ENCODE measurements around the gene SRPK2. TPM values are rescaled to one million over a fixed set of nuclear protein-coding genes. Genes with fewer than 3 reads are reported as not detected.
"Not testable (repeated sequence)": the region's sequence is repeated elsewhere in the genome, so short reads cannot be mapped to it uniquely, and the experiment has no call there.

Gene SRPK2
- total RNA-seq, 4 donors from 2014 or later = 37.1 to 48.1 (median 46.3) TPM

DNA sequence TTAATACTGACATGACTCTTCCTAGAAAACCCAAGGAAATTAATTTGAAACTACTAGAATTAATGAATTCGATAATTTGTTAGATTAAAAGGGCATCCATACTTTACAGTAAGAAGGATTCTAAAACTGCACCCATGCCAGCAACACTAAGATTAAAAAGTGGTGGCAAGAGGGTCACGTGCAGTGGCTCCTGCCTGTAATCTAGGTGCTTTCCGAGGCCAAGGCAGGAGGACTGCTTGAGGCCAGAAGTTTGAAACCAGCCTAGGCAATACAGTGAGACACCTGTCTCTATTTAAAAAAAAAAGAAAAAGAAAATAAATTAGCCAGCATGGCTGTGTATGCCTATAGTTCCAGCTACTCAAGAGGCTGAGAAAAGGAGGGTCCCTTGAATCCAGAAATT lies 58.2 kb downstream of the SRPK2 start:
- 96% methylated on average over 3 of the region's 3 CpGs for WGBS, 2 donors

DNA sequence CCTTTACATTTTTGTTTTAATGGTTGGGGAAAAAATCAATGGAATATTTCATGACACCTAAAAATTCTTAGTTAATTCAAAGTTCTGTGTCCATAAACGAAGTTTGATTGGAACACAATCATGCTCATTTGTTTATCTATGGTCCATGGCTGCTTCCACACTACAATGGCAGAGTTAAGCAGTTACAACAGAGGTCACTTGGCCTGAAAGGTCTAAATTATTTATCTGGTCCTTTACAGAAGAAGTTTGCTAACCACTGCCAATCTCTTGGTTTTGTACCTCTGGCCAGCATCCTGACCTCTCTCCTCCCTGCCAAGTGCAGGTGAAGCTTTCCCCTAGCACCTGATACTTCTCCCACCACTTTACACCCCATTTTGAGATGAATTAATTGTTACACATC lies 61.5 kb downstream of the SRPK2 start:
- Histone ChIP-seq H3K4me3 (replicated peaks in 1 of 3) (no peak overlapping the region), H3K27ac (no peak overlapping the region), H3K36me3 (no peaks in the 10 kb centered on the region), H3K9me3 (no peaks in the 10 kb centered on the region), H3K27me3 (no peaks in the 10 kb centered on the region), H3K4me1 (no peaks in the 10 kb centered on the region)
- intact Hi-C loops (cut with DNase I) = no loop called here
- 90 to 91% methylated on average over 1 of the region's 1 CpG for WGBS, 2 donors
- DNase-seq = no peak
- TF ChIP-seq, protein P1, sequence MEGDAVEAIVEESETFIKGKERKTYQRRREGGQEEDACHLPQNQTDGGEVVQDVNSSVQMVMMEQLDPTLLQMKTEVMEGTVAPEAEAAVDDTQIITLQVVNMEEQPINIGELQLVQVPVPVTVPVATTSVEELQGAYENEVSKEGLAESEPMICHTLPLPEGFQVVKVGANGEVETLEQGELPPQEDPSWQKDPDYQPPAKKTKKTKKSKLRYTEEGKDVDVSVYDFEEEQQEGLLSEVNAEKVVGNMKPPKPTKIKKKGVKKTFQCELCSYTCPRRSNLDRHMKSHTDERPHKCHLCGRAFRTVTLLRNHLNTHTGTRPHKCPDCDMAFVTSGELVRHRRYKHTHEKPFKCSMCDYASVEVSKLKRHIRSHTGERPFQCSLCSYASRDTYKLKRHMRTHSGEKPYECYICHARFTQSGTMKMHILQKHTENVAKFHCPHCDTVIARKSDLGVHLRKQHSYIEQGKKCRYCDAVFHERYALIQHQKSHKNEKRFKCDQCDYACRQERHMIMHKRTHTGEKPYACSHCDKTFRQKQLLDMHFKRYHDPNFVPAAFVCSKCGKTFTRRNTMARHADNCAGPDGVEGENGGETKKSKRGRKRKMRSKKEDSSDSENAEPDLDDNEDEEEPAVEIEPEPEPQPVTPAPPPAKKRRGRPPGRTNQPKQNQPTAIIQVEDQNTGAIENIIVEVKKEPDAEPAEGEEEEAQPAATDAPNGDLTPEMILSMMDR (IDR thresholded peaks at IDR 0.05) = no peak
- no peak for TF ChIP-seq POLR2A (IDR thresholded peaks at IDR 0.05)

More for the DNA sequence above, 58.2 kb downstream of the SRPK2 start:
- Histone ChIP-seq H3K27ac (no peak overlapping the region), H3K27me3 (no peaks in the 10 kb centered on the region), H3K4me3 (replicated peaks in 1 of 3) (no peak overlapping the region), H3K36me3 (no peaks in the 10 kb centered on the region), H3K4me1 (no peaks in the 10 kb centered on the region), H3K9me3 (no peaks in the 10 kb centered on the region)
- no peak for DNase-seq
- no peak for TF ChIP-seq POLR2A (IDR thresholded peaks at IDR 0.05)
- TF ChIP-seq, protein P1 (IDR thresholded peaks at IDR 0.05) = no peak
- intact Hi-C loops (cut with DNase I) = no loop called here

DNA sequence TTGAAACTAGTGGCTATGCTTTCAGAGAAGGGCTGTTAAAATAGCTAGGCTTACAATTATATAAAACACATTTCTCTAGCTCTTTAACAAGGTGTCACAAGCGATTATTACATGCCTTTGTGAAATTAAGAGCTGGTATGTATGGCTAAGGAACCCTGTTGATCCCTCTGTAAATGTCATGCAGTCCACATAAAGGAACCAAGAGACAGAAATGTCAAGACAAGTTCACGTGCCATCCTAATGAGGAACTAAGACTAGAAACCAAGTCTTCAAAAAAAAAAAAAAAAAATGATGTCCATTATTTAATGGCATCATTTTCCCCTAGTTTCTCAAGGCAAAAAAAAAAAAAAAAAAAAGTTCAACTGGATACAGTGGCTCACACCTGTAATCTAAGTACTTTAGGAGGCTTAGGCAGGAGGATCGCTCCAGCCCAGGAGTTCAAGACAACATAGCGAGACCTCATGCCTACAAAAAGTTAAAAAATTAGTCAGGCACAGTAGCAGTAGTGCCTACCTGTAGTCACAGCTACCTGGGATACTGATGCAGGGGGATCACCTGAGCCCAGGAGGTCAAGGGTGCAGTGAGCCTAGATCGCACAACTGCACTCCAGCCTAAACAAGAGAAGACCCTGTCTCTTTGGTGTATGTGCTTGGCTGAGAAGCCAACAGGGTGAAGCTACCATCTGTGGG lies 63.4 kb downstream of the SRPK2 start:
- H3K36me3 ChIP-seq = no peaks in the 10 kb centered on the region
- DNase-seq = no peak
- no peaks in the 10 kb centered on the region for H3K9me3 ChIP-seq
- intact Hi-C loops (cut with DNase I) = no loop called here
- no peak overlapping the region for H3K27ac ChIP-seq
- H3K27me3 ChIP-seq = no peaks in the 10 kb centered on the region
- 92 to 95% methylated on average over 5 of the region's 5 CpGs for WGBS, 2 donors
- H3K4me1 ChIP-seq = no peaks in the 10 kb centered on the region
- TF ChIP-seq, protein P1 (IDR thresholded peaks at IDR 0.05) = no peak
- no peak for TF ChIP-seq POLR2A (IDR thresholded peaks at IDR 0.05)
- H3K4me3 ChIP-seq (replicated peaks in 1 of 3) = no peak overlapping the region

DNA sequence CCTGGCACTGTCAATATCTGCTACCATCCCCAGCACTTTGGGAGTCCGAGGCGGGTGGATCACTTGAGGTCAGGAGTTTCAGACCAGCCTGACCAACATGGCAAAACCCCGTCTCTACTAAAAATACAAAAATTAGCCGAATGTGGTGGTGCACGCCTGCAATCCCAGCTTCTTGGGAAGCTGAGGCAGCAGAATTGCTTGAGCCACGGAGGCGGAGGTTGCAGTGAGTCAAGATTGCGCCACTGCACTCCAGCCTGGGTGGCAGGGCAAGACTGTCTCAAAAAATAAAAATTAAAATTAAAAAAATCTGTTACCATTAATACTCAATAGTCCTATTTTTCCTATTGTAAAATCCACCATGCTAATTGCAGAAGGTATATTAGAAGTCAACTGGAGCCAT lies 64.1 kb downstream of the SRPK2 start:
- H3K4me3 ChIP-seq (replicated peaks in 1 of 3); H3K36me3 ChIP-seq; H3K9me3 ChIP-seq; H3K27me3 ChIP-seq; H3K27ac ChIP-seq; intact Hi-C loops (cut with DNase I); H3K4me1 ChIP-seq; DNase-seq: not testable (repeated sequence)
- WGBS, 2 donors = 95% methylated on average over 8 of the region's 8 CpGs

DNA sequence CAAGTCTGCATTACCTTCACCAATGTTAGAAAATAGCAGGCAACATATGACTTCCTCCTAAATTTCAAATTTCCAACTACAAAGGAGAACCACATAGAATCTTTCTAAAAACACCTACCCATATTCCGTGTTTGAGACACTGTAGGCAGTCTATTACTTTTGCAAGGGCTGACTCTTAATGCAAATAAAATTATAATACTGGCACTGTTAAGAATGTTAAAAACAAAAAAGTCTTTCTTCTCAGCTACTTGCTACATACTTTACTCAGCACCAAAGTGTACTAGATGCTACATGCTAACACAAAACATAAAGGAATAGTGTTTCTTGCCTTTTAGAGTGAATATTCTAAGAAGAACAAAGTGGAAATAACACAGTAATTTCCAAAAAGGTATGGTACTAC lies 65.4 kb downstream of the SRPK2 start:
- Histone ChIP-seq H3K4me3 (replicated peaks in 1 of 3) (no peak overlapping the region), H3K36me3 (no peaks in the 10 kb centered on the region), H3K4me1 (no peaks in the 10 kb centered on the region), H3K27me3 (no peaks in the 10 kb centered on the region), H3K27ac (no peak overlapping the region), H3K9me3 (no peaks in the 10 kb centered on the region)
- DNase-seq = no peak
- intact Hi-C loops (cut with DNase I) = no loop called here
- WGBS, 2 donors = 88 to 94% methylated on average over 1 of the region's 1 CpG
- no peak for TF ChIP-seq POLR2A (IDR thresholded peaks at IDR 0.05)
- TF ChIP-seq, protein P1 (IDR thresholded peaks at IDR 0.05) = no peak
